Stimulated activated naive B cell treated with anti-CD40 and anti-IgM and Interleukin-4, amounts not matched to agents 10 μg/mL and 1 μg/mL and 100 μg/mL, for 72 hours (primary cell): ENCODE data around the gene MYOG.

ENCODE experiments used
- ATAC-seq, 2 donors: fragments of 150-1000 bp; cut with Tn5 transposase; replicated peaks; 2 replicates each; pipeline ENCODE4 v1.10.0; 2021; ENCODE audit warnings: moderate library complexity in 1 of 2
- DNase-seq: peaks from one replicate; pipeline ENCODE4 v3.0.0; 2021
- H3K27ac Mint-ChIP-seq: one replicate; pipeline ENCODE4 v1.8.0; 2022; ENCODE audit warnings: mild to moderate bottlenecking, mixed read lengths
- H3K27me3 Mint-ChIP-seq, 2 donors: one replicate each; pipeline ENCODE4 v1.8.0; 2022; ENCODE audit warnings: mixed read lengths in 2 of 2
- H3K36me3 Mint-ChIP-seq, 2 donors: one replicate each; pipeline ENCODE4 v1.8.0; 2022; ENCODE audit warnings: mixed read lengths in 2 of 2, mild to moderate bottlenecking in 1 of 2
- H3K4me1 Mint-ChIP-seq, 2 donors: one replicate each; pipeline ENCODE4 v1.8.0; 2022; ENCODE audit warnings: mixed read lengths in 2 of 2, mild to moderate bottlenecking in 1 of 2
- H3K4me3 Mint-ChIP-seq, 2 donors: one replicate each; pipeline ENCODE4 v1.8.0; 2022; ENCODE audit warnings: mild to moderate bottlenecking in 2 of 2, mixed read lengths in 2 of 2, moderate library complexity in 1 of 2
- H3K9me3 Mint-ChIP-seq, 2 donors: one replicate each; pipeline ENCODE4 v1.8.0; 2022; ENCODE audit warnings: mixed read lengths in 2 of 2, mild to moderate bottlenecking in 1 of 2

MYOG gene

GRCh38 chr1:203045336-203045735 lies 40.5 kb downstream of the MYOG start:
- Mint-ChIP-seq H3K27me3 (peaks cover 9 to 18% of the 10 kb centered on the region in 2 donors), H3K4me3 (no peak overlapping the region), H3K27ac (no peak overlapping the region), H3K36me3 (no peaks in the 10 kb centered on the region), H3K9me3 (no peaks in the 10 kb centered on the region), H3K4me1 (no peaks in the 10 kb centered on the region)
- no peak for ATAC-seq
- no peak for DNase-seq

DNA sequence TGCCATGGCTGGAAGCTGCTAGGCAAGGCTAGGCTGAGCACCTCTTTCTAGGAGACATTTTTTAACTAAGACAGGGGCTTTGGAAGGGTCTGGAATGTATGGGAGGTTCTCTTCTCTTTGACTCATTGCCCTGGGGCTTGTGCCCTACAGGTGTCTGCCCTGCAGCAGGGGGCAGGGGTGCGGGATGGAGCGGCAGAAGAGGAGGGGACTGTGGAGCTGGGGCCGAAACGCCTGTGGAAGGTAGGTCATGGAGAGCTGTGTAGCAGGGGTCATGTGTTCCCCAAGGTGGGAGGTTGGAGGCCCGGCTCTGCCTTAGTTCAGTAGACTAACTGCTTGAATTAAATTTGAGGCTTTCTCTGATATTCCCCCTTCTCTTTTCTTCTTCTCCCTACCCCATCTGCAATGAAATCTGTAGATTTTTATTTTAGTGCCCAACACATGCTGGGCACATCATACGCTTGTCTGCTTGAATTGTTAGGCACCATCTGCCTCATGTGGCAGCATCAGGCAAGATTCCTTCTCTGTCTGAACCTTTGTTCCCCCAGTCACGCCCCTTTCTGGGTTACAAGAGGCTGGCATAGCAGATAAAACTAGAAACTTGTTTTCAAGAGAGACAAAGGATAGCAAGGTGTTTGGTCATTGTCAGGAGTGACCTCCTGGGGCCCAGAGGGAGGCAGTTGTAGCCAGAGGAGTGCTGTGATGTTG lies 41.1 kb downstream of the MYOG start:
- H3K9me3 Mint-ChIP-seq: no peaks in the 10 kb centered on the region

DNA sequence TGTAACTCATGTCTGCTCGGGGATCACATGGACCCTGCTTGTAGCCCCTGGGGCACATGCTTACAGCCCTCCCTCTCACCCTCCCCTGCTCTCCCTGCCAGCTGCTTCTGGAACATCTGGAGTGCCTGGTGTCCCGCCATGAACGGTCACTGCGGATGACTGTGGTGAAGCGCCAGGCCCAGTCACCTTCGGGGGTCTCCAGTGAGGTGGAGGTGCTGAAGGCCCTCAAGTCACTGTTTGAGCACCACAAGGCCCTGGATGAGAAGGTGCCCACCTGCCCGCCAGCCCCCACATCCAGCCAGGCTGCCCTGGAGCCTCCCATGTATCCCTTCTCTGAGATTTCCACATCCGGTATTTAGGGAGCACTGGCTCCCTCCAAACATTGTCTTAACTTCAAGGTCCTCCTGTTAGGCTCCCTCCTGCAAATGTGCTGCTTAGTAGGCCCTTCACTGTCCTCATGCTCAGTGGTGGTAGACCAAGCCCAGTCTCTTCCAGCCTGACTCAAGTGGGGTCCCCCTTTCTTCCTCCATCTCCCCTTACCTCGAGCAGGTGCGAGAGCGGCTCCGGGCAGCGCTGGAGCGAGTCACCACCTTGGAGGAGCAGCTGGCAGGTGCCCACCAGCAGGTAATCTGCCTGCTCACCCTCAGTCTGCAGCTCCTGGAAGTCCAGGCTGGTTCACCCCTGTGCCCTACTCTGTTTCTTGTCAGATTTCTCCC lies 41.8 kb downstream of the MYOG start:
- Mint-ChIP-seq H3K36me3 (no peaks in the 10 kb centered on the region), H3K4me1 (peaks cover 4 to 7% of the 10 kb centered on the region in 2 donors), H3K9me3 (no peaks in the 10 kb centered on the region), H3K27ac (no peak overlapping the region), H3K4me3 (no peak overlapping the region), H3K27me3 (peaks cover 15 to 22% of the 10 kb centered on the region in 2 donors)
- DNase-seq (no peak), ATAC-seq (no peak)

More for the DNA sequence above, 41.1 kb downstream of the MYOG start:
- no peak overlapping the region for H3K27ac Mint-ChIP-seq
- peaks cover 8 to 16% of the 10 kb centered on the region in 2 donors for H3K27me3 Mint-ChIP-seq
- DNase-seq (no peak), ATAC-seq (no peak)
- H3K4me3 Mint-ChIP-seq: no peak overlapping the region
- no peaks in the 10 kb centered on the region for H3K36me3 Mint-ChIP-seq
- H3K4me1 Mint-ChIP-seq: no peaks in the 10 kb centered on the region

DNA sequence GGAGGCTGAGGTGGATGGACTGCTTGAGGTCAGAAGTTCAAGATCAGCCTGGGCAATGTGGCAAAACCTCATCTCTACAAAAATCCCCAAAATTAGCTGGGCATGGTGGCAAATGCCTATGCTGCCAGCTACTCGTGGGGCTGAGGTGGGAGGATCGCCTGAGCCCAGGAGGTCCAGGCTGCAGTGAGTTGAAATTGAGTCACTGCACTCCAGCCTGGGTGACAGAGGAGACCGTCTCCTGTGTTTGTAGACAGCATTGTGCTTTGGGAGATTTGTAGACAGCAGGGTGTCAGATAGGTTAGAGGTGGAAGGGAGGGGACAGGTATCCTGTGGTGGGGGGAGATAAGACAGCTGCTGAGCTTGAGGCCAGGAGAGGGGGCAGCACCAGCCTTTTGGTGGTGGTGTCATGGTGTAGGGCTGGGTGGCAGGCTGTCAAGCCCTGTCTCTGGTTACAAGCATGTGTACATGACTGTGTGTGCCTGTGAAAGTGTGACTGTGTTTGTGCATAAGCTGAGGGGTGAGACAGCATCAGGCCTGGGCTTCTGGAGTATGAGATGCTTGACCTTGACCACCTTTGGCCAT lies 44.4 kb downstream of the MYOG start:
- Mint-ChIP-seq H3K27ac (no peak overlapping the region), H3K4me3 (no peak overlapping the region), H3K27me3 (peaks cover 8 to 28% of the 10 kb centered on the region in 2 donors), H3K9me3 (no peaks in the 10 kb centered on the region), H3K4me1 (peaks cover 7 to 9% of the 10 kb centered on the region in 2 donors), H3K36me3 (no peaks in the 10 kb centered on the region)
- DNase-seq (no peak), ATAC-seq (no peak)

- ATAC-seq: no peak
- H3K27me3 Mint-ChIP-seq: peaks cover 8 to 28% of the 10 kb centered on the region in 2 donors
These were observed 45.1 kb downstream of the MYOG start for GRCh38 chr1:203040513-203041275.

DNA sequence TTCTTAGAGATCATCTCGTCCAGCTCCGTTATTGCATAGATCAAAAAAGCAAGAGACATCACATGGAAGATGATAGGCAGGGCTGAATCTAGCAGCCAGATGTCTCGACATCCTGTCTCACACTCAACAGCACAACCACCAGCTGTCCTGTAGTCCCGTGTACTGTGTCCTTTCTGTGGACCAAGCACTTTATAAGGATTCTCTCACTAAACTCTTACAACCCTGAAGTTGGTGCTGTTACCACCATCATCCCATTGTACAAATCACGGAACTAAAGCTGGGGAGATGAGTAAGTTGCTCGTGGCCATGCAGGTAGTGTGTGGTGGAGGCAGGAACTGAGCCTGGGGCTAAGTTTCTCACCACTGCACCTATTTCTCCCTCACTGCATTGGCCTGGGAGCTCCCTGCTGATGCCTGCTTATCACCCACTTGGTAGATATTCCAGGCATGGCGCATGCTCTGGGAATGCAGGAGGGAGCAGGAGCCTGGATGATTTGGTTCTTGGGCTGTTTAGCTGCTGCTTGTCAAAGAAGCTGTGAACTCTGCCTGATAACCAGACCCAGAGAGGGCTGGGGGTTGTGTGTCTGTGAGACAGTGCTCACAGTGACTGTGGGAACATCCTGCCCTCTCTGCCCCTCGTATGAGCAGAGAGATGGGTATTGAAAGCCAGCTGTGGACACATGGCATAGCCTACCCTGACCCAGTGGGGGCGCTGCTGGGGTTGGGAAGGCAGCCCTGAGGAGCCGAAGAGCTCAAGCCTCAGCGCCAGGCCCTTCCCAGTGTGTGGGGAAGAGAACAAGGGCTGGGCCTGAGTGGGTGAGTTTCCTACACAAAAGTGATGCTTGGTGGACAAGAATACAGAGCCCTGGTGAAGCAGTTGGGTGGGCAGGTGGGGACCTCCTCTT lies 46.0 kb downstream of the MYOG start:
- peak; percentile 4 to 6 for ATAC-seq
- no peaks in the 10 kb centered on the region for H3K36me3 Mint-ChIP-seq
- H3K9me3 Mint-ChIP-seq: no peaks in the 10 kb centered on the region
- no peak for DNase-seq
- peaks cover 7 to 9% of the 10 kb centered on the region in 2 donors for H3K4me1 Mint-ChIP-seq
- H3K4me3 Mint-ChIP-seq: no peak overlapping the region
- H3K27ac Mint-ChIP-seq: no peak overlapping the region
- peaks cover 8 to 28% of the 10 kb centered on the region in 2 donors for H3K27me3 Mint-ChIP-seq

More at GRCh38 chr1:203040513-203041275, 45.1 kb downstream of the MYOG start:
- Mint-ChIP-seq H3K4me3 (no peak overlapping the region), H3K27ac (no peak overlapping the region), H3K9me3 (no peaks in the 10 kb centered on the region), H3K4me1 (peaks cover 7 to 9% of the 10 kb centered on the region in 2 donors), H3K36me3 (no peaks in the 10 kb centered on the region)
- no peak for DNase-seq

- ATAC-seq: peak; percentile 92 to 94
- H3K9me3 Mint-ChIP-seq: no peaks in the 10 kb centered on the region
- peaks cover 8 to 28% of the 10 kb centered on the region in 2 donors for H3K27me3 Mint-ChIP-seq
- peaks cover 7 to 9% of the 10 kb centered on the region in 2 donors for H3K4me1 Mint-ChIP-seq
- no peak overlapping the region for H3K27ac Mint-ChIP-seq
- H3K4me3 Mint-ChIP-seq: no peak overlapping the region
- H3K36me3 Mint-ChIP-seq: no peaks in the 10 kb centered on the region
- DNase-seq: peak; percentile 37
These were observed 46.8 kb downstream of the MYOG start for GRCh38 chr1:203038891-203039608.

DNA sequence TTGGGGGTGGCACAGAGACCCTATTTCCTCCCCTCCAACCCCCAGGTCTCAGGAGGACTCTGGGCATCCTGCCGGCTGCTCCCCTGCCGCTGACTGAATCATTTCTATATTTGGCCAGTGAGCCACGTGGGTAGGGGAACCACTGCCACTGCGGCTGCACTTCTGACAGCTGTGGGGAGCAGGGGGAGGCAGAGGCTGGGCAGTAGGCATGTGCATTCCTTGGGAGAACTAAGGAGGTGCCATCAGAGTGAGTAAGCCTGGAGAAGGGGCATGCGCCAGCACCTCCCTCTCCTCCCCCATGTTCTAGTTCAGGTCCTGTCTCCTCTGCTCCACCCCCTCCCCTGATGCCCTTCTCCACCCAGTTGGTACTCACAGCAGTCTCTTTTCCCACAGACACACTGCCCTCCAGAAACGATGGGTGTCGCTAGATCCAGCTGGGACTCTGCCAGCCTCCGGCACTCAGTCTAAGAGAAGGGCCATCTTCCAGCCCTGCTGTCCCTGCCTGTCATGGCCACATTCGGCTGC lies 47.5 kb downstream of the MYOG start:
- ATAC-seq (peak; percentile 40 to 55), DNase-seq (no peak)
- Mint-ChIP-seq H3K4me1 (peaks cover 7 to 9% of the 10 kb centered on the region in 2 donors), H3K36me3 (no peaks in the 10 kb centered on the region), H3K27me3 (peaks cover 8 to 28% of the 10 kb centered on the region in 2 donors), H3K4me3 (no peak overlapping the region), H3K27ac (no peak overlapping the region), H3K9me3 (no peaks in the 10 kb centered on the region)

DNA sequence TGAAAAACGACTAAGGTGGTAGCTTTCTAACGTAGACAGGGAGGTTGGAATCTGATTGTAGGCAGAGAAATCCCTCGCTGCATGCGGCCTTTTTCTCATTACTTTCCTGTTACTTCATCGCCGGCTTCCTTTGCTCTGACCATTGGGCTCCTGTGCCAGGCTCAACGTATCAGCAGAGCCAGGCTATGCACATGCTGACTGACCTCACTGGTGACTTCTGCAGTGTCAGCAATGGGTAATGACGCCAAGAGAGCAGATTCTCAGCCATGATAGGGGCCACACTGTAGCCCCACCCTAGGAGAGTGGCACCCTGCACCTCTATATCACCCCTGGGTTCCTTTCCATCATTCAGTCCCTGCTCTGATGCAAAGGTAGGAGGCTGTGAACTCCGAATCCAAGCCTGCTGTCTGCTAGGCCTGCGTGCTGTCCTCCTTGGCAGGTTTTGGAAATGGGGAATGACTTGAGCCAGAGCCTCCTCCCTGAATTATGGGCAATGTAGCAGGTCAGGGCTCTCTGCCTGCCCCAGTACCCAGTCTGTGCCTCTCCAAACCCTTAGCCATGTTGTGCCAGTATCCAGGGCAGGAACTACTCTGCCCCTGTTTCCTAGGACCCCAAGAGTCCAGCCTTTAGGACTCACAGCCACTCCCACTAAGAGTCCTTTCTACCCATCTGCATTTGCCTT lies 48.2 kb downstream of the MYOG start:
- Mint-ChIP-seq H3K27ac (no peak overlapping the region), H3K4me1 (peaks cover 7 to 9% of the 10 kb centered on the region in 2 donors)

DNA sequence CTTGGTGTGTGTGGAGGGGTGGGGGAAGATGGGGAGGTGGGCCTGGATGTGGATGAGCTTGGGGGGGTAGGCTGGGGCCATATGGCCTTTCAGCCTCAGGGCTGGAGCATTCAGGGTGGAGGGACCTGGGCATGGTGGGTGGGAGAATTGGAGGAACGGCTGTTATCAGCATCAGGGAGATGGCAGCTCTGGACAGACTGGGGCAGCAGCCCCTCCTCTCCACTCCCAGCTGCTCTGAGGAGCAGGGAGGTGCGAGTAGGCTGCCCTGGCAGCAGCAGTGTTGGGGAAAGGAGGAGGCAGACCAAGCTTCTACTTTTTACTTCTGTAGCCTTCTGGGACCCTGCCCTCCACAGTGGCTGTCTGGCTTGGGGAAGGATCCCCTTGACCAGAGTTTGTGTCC lies 49.3 kb downstream of the MYOG start:
- no peak for ATAC-seq
- no peak overlapping the region for H3K4me3 Mint-ChIP-seq
- no peaks in the 10 kb centered on the region for H3K36me3 Mint-ChIP-seq
- DNase-seq: no peak
- no peak overlapping the region for H3K27ac Mint-ChIP-seq
- H3K27me3 Mint-ChIP-seq: peaks cover 8 to 28% of the 10 kb centered on the region in 2 donors
- H3K9me3 Mint-ChIP-seq: no peaks in the 10 kb centered on the region
- H3K4me1 Mint-ChIP-seq: peaks cover 7 to 9% of the 10 kb centered on the region in 2 donors

More for the DNA sequence above, 48.2 kb downstream of the MYOG start:
- ATAC-seq (no peak), DNase-seq (no peak)
- Mint-ChIP-seq H3K4me3 (no peak overlapping the region), H3K9me3 (no peaks in the 10 kb centered on the region), H3K27me3 (peaks cover 8 to 28% of the 10 kb centered on the region in 2 donors), H3K36me3 (no peaks in the 10 kb centered on the region)

GRCh38 chr1:203036135-203036534 lies 49.7 kb downstream of the MYOG start:
- Mint-ChIP-seq H3K27ac (no peak overlapping the region), H3K27me3 (peaks cover 8 to 26% of the 10 kb centered on the region in 2 donors), H3K9me3 (no peaks in the 10 kb centered on the region), H3K4me3 (no peak overlapping the region), H3K4me1 (peaks cover 7 to 9% of the 10 kb centered on the region in 2 donors), H3K36me3 (no peaks in the 10 kb centered on the region)
- DNase-seq (no peak), ATAC-seq (no peak)
